Astrocyte of the spinal cord (primary cell): ENCODE data around the gene ZNF208.

Experiments used
- DNase-seq: peaks from one replicate; pipeline ENCODE4 v3.0.0; 2011; ENCODE audit warnings: low read depth, low spot score
- H3K4me3 ChIP-seq: 2 replicates; pipeline ENCODE4 v1.5.1; 2011; ENCODE audit warnings: low read depth, mild to moderate bottlenecking, low read length, moderate library complexity
- in situ Hi-C: cut with HindIII; loops from 2 replicates; pipeline ENCODE4 v1.10.0; 2017; ENCODE audit warnings: low sequenced_read_pairs
- TF ChIP-seq, protein P1 (sequence below): IDR thresholded peaks from 2 replicates; pipeline ENCODE4 v1.5.1; 2012; ENCODE audit warnings: low read depth, mild to moderate bottlenecking, low read length, inconsistent platforms

ZNF208 gene

DNA sequence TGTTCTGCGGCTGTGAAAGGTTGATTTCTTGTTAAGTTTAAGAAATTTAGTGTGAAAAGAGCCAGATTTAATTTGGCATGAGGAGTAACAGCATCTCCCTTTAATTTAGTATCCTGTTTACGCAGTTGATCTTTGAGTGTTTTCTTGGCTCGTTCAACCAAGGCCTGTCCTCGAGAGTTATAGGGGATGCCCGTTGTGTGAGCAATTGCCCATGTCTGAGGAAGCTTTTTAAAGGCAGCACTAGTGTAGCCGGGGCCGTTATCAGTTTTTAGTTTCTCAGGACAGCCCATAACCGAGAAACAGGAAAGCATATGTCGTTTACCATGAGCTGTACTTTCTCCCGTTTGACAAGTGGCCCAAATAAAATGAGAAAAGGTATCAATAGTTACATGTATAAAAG, 127.2 kb downstream of the ZNF208 start:
- DNase-seq, result no peak
- H3K4me3 ChIP-seq, result no peak overlapping the region
- TF ChIP-seq, protein P1, sequence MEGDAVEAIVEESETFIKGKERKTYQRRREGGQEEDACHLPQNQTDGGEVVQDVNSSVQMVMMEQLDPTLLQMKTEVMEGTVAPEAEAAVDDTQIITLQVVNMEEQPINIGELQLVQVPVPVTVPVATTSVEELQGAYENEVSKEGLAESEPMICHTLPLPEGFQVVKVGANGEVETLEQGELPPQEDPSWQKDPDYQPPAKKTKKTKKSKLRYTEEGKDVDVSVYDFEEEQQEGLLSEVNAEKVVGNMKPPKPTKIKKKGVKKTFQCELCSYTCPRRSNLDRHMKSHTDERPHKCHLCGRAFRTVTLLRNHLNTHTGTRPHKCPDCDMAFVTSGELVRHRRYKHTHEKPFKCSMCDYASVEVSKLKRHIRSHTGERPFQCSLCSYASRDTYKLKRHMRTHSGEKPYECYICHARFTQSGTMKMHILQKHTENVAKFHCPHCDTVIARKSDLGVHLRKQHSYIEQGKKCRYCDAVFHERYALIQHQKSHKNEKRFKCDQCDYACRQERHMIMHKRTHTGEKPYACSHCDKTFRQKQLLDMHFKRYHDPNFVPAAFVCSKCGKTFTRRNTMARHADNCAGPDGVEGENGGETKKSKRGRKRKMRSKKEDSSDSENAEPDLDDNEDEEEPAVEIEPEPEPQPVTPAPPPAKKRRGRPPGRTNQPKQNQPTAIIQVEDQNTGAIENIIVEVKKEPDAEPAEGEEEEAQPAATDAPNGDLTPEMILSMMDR, result no peak
- in situ Hi-C loops, result no loop called here
